Measurements from ENCODE around the gene ARFGEF3. TPM values are rescaled to one million over a fixed set of nuclear protein-coding genes. Genes with fewer than 3 reads are reported as not detected.

Gene ARFGEF3
- total RNA-seq, 1 donor from 2014 or later, result 1.9 TPM

DNA sequence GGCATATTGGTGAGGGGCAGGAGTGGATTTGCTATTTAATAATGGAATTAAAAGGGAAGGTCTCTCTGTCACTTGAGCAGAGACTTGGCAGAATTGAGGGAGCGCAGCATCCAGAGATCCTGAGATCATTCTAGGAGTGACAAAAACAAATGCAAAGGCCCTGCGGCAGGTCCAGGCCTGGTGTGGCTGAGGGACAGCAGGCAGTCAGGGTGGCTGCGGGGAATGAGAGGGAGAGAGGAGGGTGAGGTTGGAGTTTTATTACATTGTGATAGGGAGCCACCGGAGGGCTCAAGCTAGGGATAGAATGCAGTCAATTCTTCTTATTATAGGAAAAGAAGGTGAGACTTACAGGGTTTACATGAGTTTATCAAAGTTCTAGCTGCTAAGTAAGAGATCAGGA, 116.1 kb downstream of the ARFGEF3 start:
- H2AFZ ChIP-seq (ENCODE audit: low read depth, low read length), result no peak overlapping the region
- no peaks in the 10 kb centered on the region for H3K9me3 ChIP-seq (ENCODE audit: insufficient read depth, low read depth, low read length)
- H4K20me1 ChIP-seq (ENCODE audit: insufficient read depth, low read length), result no peaks in the 10 kb centered on the region
- FAIRE-seq (no peak), DNase-seq (ENCODE audit: low read depth) (no peak)
- no peaks in the 10 kb centered on the region for H3K4me1 Mint-ChIP-seq (ENCODE audit: low read depth, unreplicated experiment)
- no peaks in the 10 kb centered on the region for H3K36me3 ChIP-seq (ENCODE audit: insufficient read depth, low read length)
- no peak overlapping the region for H3K4me3 Mint-ChIP-seq (ENCODE audit: unreplicated experiment)
- no peaks in the 10 kb centered on the region for H3K27me3 ChIP-seq (ENCODE audit: insufficient read depth, low read length)
- TF ChIP-seq, protein P1, sequence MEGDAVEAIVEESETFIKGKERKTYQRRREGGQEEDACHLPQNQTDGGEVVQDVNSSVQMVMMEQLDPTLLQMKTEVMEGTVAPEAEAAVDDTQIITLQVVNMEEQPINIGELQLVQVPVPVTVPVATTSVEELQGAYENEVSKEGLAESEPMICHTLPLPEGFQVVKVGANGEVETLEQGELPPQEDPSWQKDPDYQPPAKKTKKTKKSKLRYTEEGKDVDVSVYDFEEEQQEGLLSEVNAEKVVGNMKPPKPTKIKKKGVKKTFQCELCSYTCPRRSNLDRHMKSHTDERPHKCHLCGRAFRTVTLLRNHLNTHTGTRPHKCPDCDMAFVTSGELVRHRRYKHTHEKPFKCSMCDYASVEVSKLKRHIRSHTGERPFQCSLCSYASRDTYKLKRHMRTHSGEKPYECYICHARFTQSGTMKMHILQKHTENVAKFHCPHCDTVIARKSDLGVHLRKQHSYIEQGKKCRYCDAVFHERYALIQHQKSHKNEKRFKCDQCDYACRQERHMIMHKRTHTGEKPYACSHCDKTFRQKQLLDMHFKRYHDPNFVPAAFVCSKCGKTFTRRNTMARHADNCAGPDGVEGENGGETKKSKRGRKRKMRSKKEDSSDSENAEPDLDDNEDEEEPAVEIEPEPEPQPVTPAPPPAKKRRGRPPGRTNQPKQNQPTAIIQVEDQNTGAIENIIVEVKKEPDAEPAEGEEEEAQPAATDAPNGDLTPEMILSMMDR (IDR thresholded peaks at IDR 0.05; ENCODE audit: insufficient read depth, low read depth, low read length), result no peak
- TF ChIP-seq EZH2 (IDR thresholded peaks at IDR 0.05; ENCODE audit: insufficient read depth, low read length), result no peak
- H3K9ac ChIP-seq (ENCODE audit: low read length), result no peak overlapping the region
- H3K4me1 ChIP-seq (ENCODE audit: insufficient read depth, low read length), result no peaks in the 10 kb centered on the region
- no peak overlapping the region for H3K27ac Mint-ChIP-seq (ENCODE audit: unreplicated experiment)
- no peaks in the 10 kb centered on the region for H3K79me2 ChIP-seq (ENCODE audit: insufficient read depth, low read length)
- H3K4me3 ChIP-seq (ENCODE audit: insufficient read depth, low read depth, low read length), result no peak overlapping the region
- no peak overlapping the region for H3K27ac ChIP-seq (ENCODE audit: low read depth, low read length)
- no peaks in the 10 kb centered on the region for H3K36me3 Mint-ChIP-seq (ENCODE audit: low read depth, unreplicated experiment)
- H3K27me3 Mint-ChIP-seq (ENCODE audit: low read depth, unreplicated experiment), result no peaks in the 10 kb centered on the region
- no peaks in the 10 kb centered on the region for H3K9me3 Mint-ChIP-seq (ENCODE audit: unreplicated experiment)
- no peak overlapping the region for H3K4me2 ChIP-seq (ENCODE audit: low read length)

DNA sequence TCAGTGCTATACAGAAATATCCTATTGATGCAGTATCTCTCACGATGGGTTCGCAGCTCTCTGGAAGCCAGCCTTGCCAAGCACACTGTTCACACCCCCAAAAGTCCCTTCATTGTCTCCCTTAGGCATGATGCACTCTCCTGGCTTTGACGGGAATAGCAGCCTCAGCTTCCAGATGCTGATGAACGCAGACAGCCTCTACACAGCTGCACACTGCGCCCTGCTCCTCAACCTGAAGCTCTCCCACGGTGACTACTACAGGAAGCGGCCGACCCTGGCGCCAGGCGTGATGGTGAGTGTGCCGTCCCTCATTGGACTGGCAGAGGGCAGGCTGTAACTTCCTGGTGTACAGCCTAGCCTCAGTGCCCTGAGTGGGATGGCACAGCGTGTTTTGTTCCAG, 116.6 kb downstream of the ARFGEF3 start:
- no peaks in the 10 kb centered on the region for H4K20me1 ChIP-seq (ENCODE audit: insufficient read depth, low read length)
- no peaks in the 10 kb centered on the region for H3K79me2 ChIP-seq (ENCODE audit: insufficient read depth, low read length)
- no peak overlapping the region for H3K9ac ChIP-seq (ENCODE audit: low read length)
- H3K4me3 Mint-ChIP-seq (ENCODE audit: unreplicated experiment), result no peak overlapping the region
- no peaks in the 10 kb centered on the region for H3K27me3 Mint-ChIP-seq (ENCODE audit: low read depth, unreplicated experiment)
- FAIRE-seq, result no peak
- H3K4me1 Mint-ChIP-seq (ENCODE audit: low read depth, unreplicated experiment), result no peaks in the 10 kb centered on the region
- no peak for TF ChIP-seq EZH2 (IDR thresholded peaks at IDR 0.05; ENCODE audit: insufficient read depth, low read length)
- TF ChIP-seq, protein P1 (IDR thresholded peaks at IDR 0.05; ENCODE audit: insufficient read depth, low read depth, low read length), result peak; percentile 37
- H3K27ac Mint-ChIP-seq (ENCODE audit: unreplicated experiment), result no peak overlapping the region
- H3K36me3 ChIP-seq (ENCODE audit: insufficient read depth, low read length), result no peaks in the 10 kb centered on the region
- no peak overlapping the region for H3K27ac ChIP-seq (ENCODE audit: low read depth, low read length)
- DNase-seq (ENCODE audit: low read depth), result peak; percentile 6
- H3K27me3 ChIP-seq (ENCODE audit: insufficient read depth, low read length), result no peaks in the 10 kb centered on the region
- no peaks in the 10 kb centered on the region for H3K36me3 Mint-ChIP-seq (ENCODE audit: low read depth, unreplicated experiment)
- H2AFZ ChIP-seq (ENCODE audit: low read depth, low read length), result no peak overlapping the region
- no peaks in the 10 kb centered on the region for H3K4me1 ChIP-seq (ENCODE audit: insufficient read depth, low read length)
- H3K4me2 ChIP-seq (ENCODE audit: low read length), result no peak overlapping the region
- no peak overlapping the region for H3K4me3 ChIP-seq (ENCODE audit: insufficient read depth, low read depth, low read length)
- H3K9me3 Mint-ChIP-seq (ENCODE audit: unreplicated experiment), result no peaks in the 10 kb centered on the region
- no peaks in the 10 kb centered on the region for H3K9me3 ChIP-seq (ENCODE audit: insufficient read depth, low read depth, low read length)

DNA sequence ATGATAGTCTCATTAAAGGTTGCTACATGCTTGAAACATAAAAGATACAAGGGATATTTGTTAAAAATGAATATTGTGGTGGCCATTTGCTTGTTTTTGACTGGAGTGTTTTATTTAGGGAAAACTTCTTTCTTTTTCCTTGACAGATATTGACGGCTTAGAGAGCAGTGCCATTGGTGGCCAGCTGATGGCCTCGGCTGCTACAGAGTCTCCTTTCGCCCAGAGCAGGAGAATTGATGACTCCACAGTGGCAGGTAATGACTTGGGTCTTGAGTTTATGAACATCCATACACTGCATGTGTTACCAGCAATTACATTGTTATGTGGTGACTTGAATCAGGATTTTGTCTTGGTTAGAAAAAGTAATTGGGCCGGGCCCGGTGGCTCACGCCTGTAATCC, 124.1 kb downstream of the ARFGEF3 start:
- Histone ChIP-seq H3K9me3 (ENCODE audit: insufficient read depth, low read depth, low read length) (no peaks in the 10 kb centered on the region), H3K4me2 (ENCODE audit: low read length) (no peak overlapping the region), H3K79me2 (ENCODE audit: insufficient read depth, low read length) (no peaks in the 10 kb centered on the region), H4K20me1 (ENCODE audit: insufficient read depth, low read length) (no peaks in the 10 kb centered on the region), H3K27me3 (ENCODE audit: insufficient read depth, low read length) (no peaks in the 10 kb centered on the region), H2AFZ (ENCODE audit: low read depth, low read length) (no peak overlapping the region), H3K4me1 (ENCODE audit: insufficient read depth, low read length) (peaks cover 17% of the 10 kb centered on the region), H3K27ac (ENCODE audit: low read depth, low read length) (no peak overlapping the region), H3K36me3 (ENCODE audit: insufficient read depth, low read length) (no peaks in the 10 kb centered on the region), H3K9ac (ENCODE audit: low read length) (no peak overlapping the region), H3K4me3 (ENCODE audit: insufficient read depth, low read depth, low read length) (no peak overlapping the region)
- no peak overlapping the region for H3K4me3 Mint-ChIP-seq (ENCODE audit: unreplicated experiment)
- no peaks in the 10 kb centered on the region for H3K27me3 Mint-ChIP-seq (ENCODE audit: low read depth, unreplicated experiment)
- no peak overlapping the region for H3K27ac Mint-ChIP-seq (ENCODE audit: unreplicated experiment)
- peaks cover 14% of the 10 kb centered on the region for H3K4me1 Mint-ChIP-seq (ENCODE audit: low read depth, unreplicated experiment)
- DNase-seq (ENCODE audit: low read depth), result no peak
- peaks cover 3% of the 10 kb centered on the region for H3K36me3 Mint-ChIP-seq (ENCODE audit: low read depth, unreplicated experiment)
- H3K9me3 Mint-ChIP-seq (ENCODE audit: unreplicated experiment), result no peaks in the 10 kb centered on the region
- TF ChIP-seq EZH2 (IDR thresholded peaks at IDR 0.05; ENCODE audit: insufficient read depth, low read length), result no peak
- TF ChIP-seq, protein P1 (IDR thresholded peaks at IDR 0.05; ENCODE audit: insufficient read depth, low read depth, low read length), result no peak
- no peak for FAIRE-seq

All from astrocyte (in vitro differentiated cells and primary cell).